Measurements from ENCODE around the gene GLI2.

Gene GLI2

DNA sequence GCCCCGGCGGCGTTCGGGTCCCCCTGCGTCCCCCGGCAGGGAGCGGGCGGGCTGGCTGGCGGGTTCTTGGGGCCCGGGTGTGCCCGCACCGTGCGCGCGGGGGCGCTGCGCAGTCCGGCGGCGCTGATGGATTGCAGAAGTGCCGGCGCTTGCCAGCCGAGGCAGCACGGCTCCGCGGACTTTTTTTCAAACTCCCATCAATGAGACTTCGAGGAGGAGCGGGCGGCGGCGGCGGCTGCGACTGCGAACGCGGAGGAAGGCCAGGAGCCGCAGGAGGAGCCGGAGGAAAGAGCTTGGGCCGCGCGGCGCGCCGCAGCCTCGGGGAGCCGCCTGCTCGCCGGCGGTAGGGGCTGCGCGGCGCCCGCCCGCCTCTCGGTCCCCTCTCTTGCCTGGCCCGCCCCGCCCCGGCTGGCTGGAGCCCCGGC, at the start of gene GLI2:
Gene GLI2 (plus strand): TSS at position 123 of the 425 bp plus-strand sequence. CDS start 61,453 bp downstream, outside the sequence.
- in situ Hi-C loops (cut with MboI; ENCODE audit: low pct_unique_long_range_greater_than_20kb, low sequenced_read_pairs), result no loop called here
- DNase-seq, result peak; percentile 78

DNA sequence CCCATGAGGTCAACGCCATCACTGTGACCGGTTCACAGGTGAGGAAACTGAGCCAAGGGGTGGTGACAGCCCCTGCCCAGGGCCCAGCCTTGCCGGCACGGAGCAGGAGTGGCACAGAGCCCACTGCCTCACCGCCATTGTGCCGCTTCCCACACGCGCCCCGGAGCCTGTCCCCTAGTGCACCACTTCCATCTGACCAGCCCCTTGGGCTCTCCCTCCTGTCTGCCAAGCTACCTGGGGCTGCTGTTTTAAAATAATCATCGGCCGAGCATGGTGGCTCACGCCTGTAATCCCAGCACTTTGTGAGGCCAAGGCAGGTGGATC, 49.7 kb upstream of the GLI2 start:
- DNase-seq, result no peak
- in situ Hi-C loops (cut with MboI; ENCODE audit: low pct_unique_long_range_greater_than_20kb, low sequenced_read_pairs), result loop anchor here (25.0 kb wide), 1 partner anchor 651 kb away; no protein-coding TSS in a partner anchor

- DNase-seq, result peak; percentile 26
- in situ Hi-C loops (cut with MboI; ENCODE audit: low pct_unique_long_range_greater_than_20kb, low sequenced_read_pairs), result loop anchor here (25.0 kb wide), 1 partner anchor 651 kb away; no protein-coding TSS in a partner anchor
Measured at GRCh38 chr2:120686511-120687168, 49.0 kb upstream of the GLI2 start.

DNA sequence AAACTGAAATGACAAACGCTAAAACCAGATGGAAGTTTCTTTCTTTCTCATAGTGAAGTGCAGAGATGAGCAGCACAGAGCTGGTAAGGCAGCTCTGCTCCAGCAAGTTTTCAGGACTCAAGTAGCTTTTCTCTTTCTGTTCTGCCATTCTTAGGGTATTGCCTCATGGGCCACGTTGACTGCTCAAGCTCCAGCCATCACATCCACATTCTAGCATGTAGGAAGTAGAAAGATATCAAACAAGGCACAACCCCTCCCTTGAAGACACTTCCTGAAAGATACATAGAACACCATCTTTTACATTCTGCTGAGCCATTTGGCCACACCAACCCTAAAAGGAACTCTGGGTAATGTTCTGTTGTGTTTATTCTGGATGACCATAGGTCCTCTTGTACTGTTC, 48.5 kb upstream of the GLI2 start:
- no peak for DNase-seq
- in situ Hi-C loops (cut with MboI; ENCODE audit: low pct_unique_long_range_greater_than_20kb, low sequenced_read_pairs), result loop anchor here (25.0 kb wide), 1 partner anchor 650 kb away; no protein-coding TSS in a partner anchor

GRCh38 chr2:120690521-120690920, 45.1 kb upstream of the GLI2 start:
- in situ Hi-C loops (cut with MboI; ENCODE audit: low pct_unique_long_range_greater_than_20kb, low sequenced_read_pairs), result loop anchor here (10.0 to 25.0 kb wide), 2 partner anchors 384 to 647 kb away; no protein-coding TSS in a partner anchor

DNA sequence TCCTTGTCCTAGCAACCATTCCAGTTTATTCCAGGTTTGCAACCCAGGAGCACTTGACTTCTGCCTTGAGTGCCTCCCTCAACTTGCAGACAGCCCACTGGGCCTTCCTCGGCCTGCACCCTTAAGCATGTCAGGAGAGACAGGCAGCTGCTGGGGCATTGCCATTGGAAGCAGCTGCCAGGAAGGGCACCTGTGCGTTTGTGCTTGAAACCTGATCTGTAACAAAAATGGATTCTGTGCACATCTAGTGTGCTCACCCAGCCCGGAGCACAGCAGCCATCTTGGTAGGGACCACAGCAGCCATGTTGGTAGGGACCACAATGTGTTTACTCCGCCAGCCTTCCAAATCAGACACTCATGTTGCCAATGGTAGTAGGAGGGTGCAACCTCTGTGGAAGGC, 44.3 kb upstream of the GLI2 start:
- in situ Hi-C loops (cut with MboI; ENCODE audit: low pct_unique_long_range_greater_than_20kb, low sequenced_read_pairs), result loop anchor here (10.0 to 25.0 kb wide), 2 partner anchors 383 to 646 kb away; no protein-coding TSS in a partner anchor
- no peak for DNase-seq

More at GRCh38 chr2:120690521-120690920, 45.1 kb upstream of the GLI2 start:
- DNase-seq, result no peak

- in situ Hi-C loops (cut with MboI; ENCODE audit: low pct_unique_long_range_greater_than_20kb, low sequenced_read_pairs), result loop anchor here (10.0 to 25.0 kb wide), 2 partner anchors 382 to 645 kb away; no protein-coding TSS in a partner anchor
Measured at GRCh38 chr2:120692691-120693090, 43.0 kb upstream of the GLI2 start.

DNA sequence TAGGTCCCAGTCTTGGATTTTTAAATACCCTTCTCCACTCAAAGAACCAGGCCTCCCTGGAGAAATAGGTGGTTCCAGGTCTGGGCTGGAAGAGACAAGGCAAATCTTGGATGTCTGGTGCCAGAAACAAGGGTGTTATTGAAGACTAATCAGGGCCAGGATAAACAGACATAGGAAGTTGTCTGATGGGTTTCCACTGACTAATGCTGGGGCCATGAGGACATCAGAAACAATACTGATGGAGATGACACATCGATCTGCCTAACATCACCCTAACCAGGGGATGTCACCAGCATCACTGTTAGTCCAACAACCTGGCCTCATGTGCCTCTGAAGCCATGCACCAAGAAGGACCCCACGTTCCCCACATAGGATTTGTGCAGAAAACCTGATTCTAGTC, 42.5 kb upstream of the GLI2 start:
- in situ Hi-C loops (cut with MboI; ENCODE audit: low pct_unique_long_range_greater_than_20kb, low sequenced_read_pairs), result loop anchor here (10.0 to 25.0 kb wide), 2 partner anchors 382 to 644 kb away; no protein-coding TSS in a partner anchor
- no peak for DNase-seq

More at GRCh38 chr2:120692691-120693090, 43.0 kb upstream of the GLI2 start:
- no peak for DNase-seq

- DNase-seq, result no peak
- in situ Hi-C loops (cut with MboI; ENCODE audit: low pct_unique_long_range_greater_than_20kb, low sequenced_read_pairs), result loop anchor here (10.0 to 25.0 kb wide), 2 partner anchors 381 to 643 kb away; no protein-coding TSS in a partner anchor
Measured at GRCh38 chr2:120694034-120694433, 41.6 kb upstream of the GLI2 start.

DNA sequence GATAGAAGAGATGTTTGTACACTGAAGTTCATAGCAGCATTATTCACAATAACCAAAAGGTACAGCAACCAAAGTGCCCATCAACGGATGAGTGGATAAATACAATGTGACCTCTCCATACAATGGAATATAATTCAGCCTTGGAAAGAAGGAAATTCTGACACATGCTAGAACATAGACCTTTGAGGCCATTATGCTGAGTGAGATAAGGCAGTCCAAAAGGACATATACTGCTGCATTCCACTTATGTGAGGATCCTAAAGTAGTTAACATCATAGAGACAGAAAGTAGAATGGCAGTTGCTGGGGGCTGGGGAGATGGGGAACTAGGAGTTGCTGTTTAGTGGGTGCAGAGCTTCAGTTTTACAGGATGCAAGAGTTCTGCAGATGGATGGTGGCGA, 38.2 kb upstream of the GLI2 start:
- in situ Hi-C loops (cut with MboI; ENCODE audit: low pct_unique_long_range_greater_than_20kb, low sequenced_read_pairs), result loop anchor here (10.0 to 25.0 kb wide), 2 partner anchors 377 to 640 kb away; no protein-coding TSS in a partner anchor
- DNase-seq, result no peak

GRCh38 chr2:120699292-120699691, 36.4 kb upstream of the GLI2 start:
- no peak for DNase-seq
- in situ Hi-C loops (cut with MboI; ENCODE audit: low pct_unique_long_range_greater_than_20kb, low sequenced_read_pairs), result loop anchor here (10.0 to 25.0 kb wide), 2 partner anchors 376 to 638 kb away; no protein-coding TSS in a partner anchor

DNA sequence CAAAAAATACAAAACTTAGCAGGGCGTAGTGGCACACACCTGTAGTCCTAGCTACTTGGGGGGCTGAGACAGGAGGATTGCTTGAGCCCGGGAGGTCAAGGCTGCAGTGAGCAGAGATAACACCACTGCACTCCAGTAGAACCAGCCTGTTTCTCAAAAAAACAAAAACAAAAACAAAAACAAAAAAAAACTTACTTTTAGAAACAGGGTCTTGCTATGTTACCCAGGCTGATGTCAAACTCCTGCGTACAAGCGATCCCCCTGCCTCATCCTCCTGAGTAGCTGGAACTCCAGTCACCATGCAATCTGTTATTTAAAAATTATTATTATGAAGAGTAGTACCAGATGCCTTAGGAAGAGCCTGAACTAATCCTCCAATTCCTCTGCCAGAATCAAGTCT, 35.0 kb upstream of the GLI2 start:
- DNase-seq, result no peak
- in situ Hi-C loops (cut with MboI; ENCODE audit: low pct_unique_long_range_greater_than_20kb, low sequenced_read_pairs), result no loop called here

DNA sequence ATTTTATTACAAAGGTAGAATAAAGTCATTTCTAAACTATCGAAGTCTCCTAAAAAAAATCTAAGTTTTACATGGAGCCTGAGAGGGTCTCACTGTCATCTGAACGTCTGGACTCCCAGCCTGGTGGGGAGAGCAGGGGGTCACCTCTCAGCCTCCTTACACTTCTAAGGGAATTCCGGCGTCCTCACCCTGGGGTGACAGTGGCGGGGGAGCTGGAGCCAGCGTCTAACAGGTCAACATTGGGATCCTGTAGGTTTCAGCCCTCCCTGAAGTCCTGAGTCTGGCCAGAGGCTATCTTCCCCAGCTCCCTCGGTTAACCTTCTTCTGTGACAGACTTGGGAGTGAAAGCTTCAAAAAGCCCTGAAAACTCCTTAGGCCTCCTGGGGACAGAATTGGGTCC, 34.6 kb upstream of the GLI2 start:
- in situ Hi-C loops (cut with MboI; ENCODE audit: low pct_unique_long_range_greater_than_20kb, low sequenced_read_pairs), result no loop called here

DNA sequence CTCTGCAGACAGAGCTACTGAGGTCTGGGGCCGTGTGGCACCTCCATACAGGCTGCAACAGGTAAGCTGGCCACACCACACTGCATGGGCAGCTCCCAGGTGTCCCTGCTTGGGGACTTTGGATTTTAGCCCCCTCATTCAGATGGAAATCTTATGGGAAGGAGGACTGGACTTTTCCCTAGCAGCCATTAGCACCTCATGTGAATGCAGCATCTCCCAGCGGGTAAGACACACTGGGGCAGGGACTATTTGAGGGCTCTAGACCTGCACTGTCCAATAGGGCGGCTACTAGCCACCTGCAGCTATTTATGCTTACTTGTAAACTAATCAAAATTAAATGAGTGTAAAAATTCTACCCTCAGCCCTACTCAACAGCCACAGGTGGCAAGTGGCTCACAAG, 34.2 kb upstream of the GLI2 start:
- in situ Hi-C loops (cut with MboI; ENCODE audit: low pct_unique_long_range_greater_than_20kb, low sequenced_read_pairs), result no loop called here
- DNase-seq, result no peak

More for the DNA sequence above, 34.6 kb upstream of the GLI2 start:
- no peak for DNase-seq

- in situ Hi-C loops (cut with MboI; ENCODE audit: low pct_unique_long_range_greater_than_20kb, low sequenced_read_pairs), result no loop called here
- no peak for DNase-seq
Measured at GRCh38 chr2:120702061-120702460, 33.6 kb upstream of the GLI2 start.

GRCh38 chr2:120702801-120703200, 32.9 kb upstream of the GLI2 start:
- DNase-seq, result no peak
- in situ Hi-C loops (cut with MboI; ENCODE audit: low pct_unique_long_range_greater_than_20kb, low sequenced_read_pairs), result no loop called here

GRCh38 chr2:120703330-120703994, 32.2 kb upstream of the GLI2 start:
- DNase-seq, result no peak
- in situ Hi-C loops (cut with MboI; ENCODE audit: low pct_unique_long_range_greater_than_20kb, low sequenced_read_pairs), result no loop called here

- no peak for DNase-seq
- in situ Hi-C loops (cut with MboI; ENCODE audit: low pct_unique_long_range_greater_than_20kb, low sequenced_read_pairs), result no loop called here
Measured at GRCh38 chr2:120704696-120705095, 31.0 kb upstream of the GLI2 start.

GRCh38 chr2:120707816-120708215, 27.9 kb upstream of the GLI2 start:
- DNase-seq, result no peak
- in situ Hi-C loops (cut with MboI; ENCODE audit: low pct_unique_long_range_greater_than_20kb, low sequenced_read_pairs), result no loop called here
